GM12801 (cell line): Measurements from ENCODE around the gene RHO.

Experiments used
- CTCF ChIP-seq: IDR thresholded peaks from one replicate; pipeline ENCODE4 v1.5.1; 2011; ENCODE audit warnings: control low read depth; ENCODE audit not compliant: insufficient read length; ENCODE audit errors: extremely low read depth

Gene RHO

GRCh38 chr3:129577366-129577765 is 48.9 kb downstream of the RHO start:
- TF ChIP-seq CTCF: no peak

- TF ChIP-seq CTCF: no peak
Measured at GRCh38 chr3:129577925-129578786, 49.7 kb downstream of the RHO start.

GRCh38 chr3:129579991-129580390 is 51.6 kb downstream of the RHO start:
- TF ChIP-seq CTCF: no peak

GRCh38 chr3:129581623-129582022 is 53.2 kb downstream of the RHO start:
- no peak for TF ChIP-seq CTCF

- TF ChIP-seq CTCF: no peak
Measured at GRCh38 chr3:129582799-129583198, 54.4 kb downstream of the RHO start.

- no peak for TF ChIP-seq CTCF
Measured at GRCh38 chr3:129583289-129583688, 54.9 kb downstream of the RHO start.

GRCh38 chr3:129584631-129585030 is 56.2 kb downstream of the RHO start:
- no peak for TF ChIP-seq CTCF
